HEK293T (cell line): Measurements from ENCODE around the gene PTTG1IP.

Experiments
- ARNT ChIP-seq: fragments of 450-650 bp; IDR thresholded peaks from 2 replicates; pipeline ENCODE4 v1.6.1; 2017; ENCODE audit warnings: mild to moderate bottlenecking
- BHLHE40 ChIP-seq: fragments of 450-650 bp; IDR thresholded peaks from 2 replicates; pipeline ENCODE4 v1.6.1; 2016; ENCODE audit warnings: mild to moderate bottlenecking, moderate library complexity, borderline replicate concordance
- ELF4 ChIP-seq: fragments of 450-650 bp; IDR thresholded peaks from 2 replicates; pipeline ENCODE4 v1.6.1; 2017; ENCODE audit warnings: antibody characterized with exemption
- FOXA1 ChIP-seq: fragments of 450-650 bp; IDR thresholded peaks from 2 replicates; pipeline ENCODE4 v1.6.1; 2016; ENCODE audit warnings: mild to moderate bottlenecking
- FOXK2 ChIP-seq: fragments of 450-650 bp; IDR thresholded peaks from 2 replicates; pipeline ENCODE4 v1.6.1; 2016; ENCODE audit warnings: mild to moderate bottlenecking
- FOXM1 ChIP-seq: fragments of 450-650 bp; IDR thresholded peaks from 2 replicates; pipeline ENCODE4 v1.6.1; 2017; ENCODE audit warnings: mild to moderate bottlenecking, borderline replicate concordance
- HDGF ChIP-seq: fragments of 450-650 bp; IDR thresholded peaks from 2 replicates; pipeline ENCODE4 v1.6.1; 2017; ENCODE audit warnings: antibody characterized with exemption, borderline replicate concordance
- L3MBTL2 ChIP-seq: fragments of 450-650 bp; conservative IDR thresholded peaks from 2 replicates; pipeline ENCODE4 v1.6.1; 2016; ENCODE audit warnings: mild to moderate bottlenecking
- LEF1 ChIP-seq: fragments of 450-650 bp; IDR thresholded peaks from 2 replicates; pipeline ENCODE4 v1.6.1; 2017; ENCODE audit warnings: mild to moderate bottlenecking, borderline replicate concordance
- SP1 ChIP-seq: fragments of 450-650 bp; IDR thresholded peaks from 2 replicates; pipeline ENCODE4 v1.6.1; 2017
- SUZ12 ChIP-seq: fragments of 450-650 bp; IDR thresholded peaks from 2 replicates; pipeline ENCODE4 v1.6.1; 2016; ENCODE audit warnings: mild to moderate bottlenecking
- TARDBP ChIP-seq: fragments of 450-650 bp; IDR thresholded peaks from 2 replicates; pipeline ENCODE4 v1.6.1; 2016
- ZNF384 ChIP-seq: fragments of 450-650 bp; IDR thresholded peaks from 2 replicates; pipeline ENCODE4 v1.6.1; 2016

- TF ChIP-seq ZNF384 (no peak), FOXK2 (no peak), TARDBP (no peak), FOXA1 (no peak), BHLHE40 (no peak), ARNT (no peak), L3MBTL2 (no peak), HDGF (no peak), ELF4 (no peak), SP1 (no peak), FOXM1 (no peak), SUZ12 (no peak), LEF1 (no peak)
Measured at GRCh38 chr21:44803651-44804050, 69.8 kb downstream of the PTTG1IP start.
